Activated CD4-positive, alpha-beta T cell treated with anti-CD3 and anti-CD28 coated beads, Interleukin-10, Interleukin-2, amounts not matched to agents 100 ng/mL and 50 ng/mL, durations not matched to agents 16 hours and 8 hours (primary cell): ENCODE measurements around the gene SWAP70.
A peak's percentile ranks its signal among the peaks of the same experiment; 100 is the strongest.

Source experiments
- DNase-seq: peaks from one replicate; pipeline ENCODE4 v3.0.0-alpha.2; 2020

Gene SWAP70

GRCh38 chr11:9755561-9756185 lies 91.8 kb downstream of the SWAP70 start:
- DNase-seq: no peak

- DNase-seq: no peak
Measured at GRCh38 chr11:9756461-9756860, 92.6 kb downstream of the SWAP70 start.

GRCh38 chr11:9756878-9757277 lies 93.0 kb downstream of the SWAP70 start:
- DNase-seq: no peak

- peak; percentile 94 for DNase-seq
Measured at GRCh38 chr11:9757809-9758636, 94.1 kb downstream of the SWAP70 start.

- peak; percentile 72 for DNase-seq
Measured at GRCh38 chr11:9758637-9759518, 95.0 kb downstream of the SWAP70 start.

GRCh38 chr11:9759519-9760192 lies 95.8 kb downstream of the SWAP70 start:
- DNase-seq: peak; percentile 98

- no peak for DNase-seq
Measured at GRCh38 chr11:9760193-9760575, 96.3 kb downstream of the SWAP70 start.

GRCh38 chr11:9761441-9761945 lies 97.6 kb downstream of the SWAP70 start:
- DNase-seq: no peak

GRCh38 chr11:9762531-9762930 lies 98.7 kb downstream of the SWAP70 start:
- DNase-seq: no peak

GRCh38 chr11:9763301-9763700 lies 99.4 kb downstream of the SWAP70 start:
- DNase-seq: no peak

GRCh38 chr11:9765320-9766101 lies 101.6 kb downstream of the SWAP70 start:
- no peak for DNase-seq

- DNase-seq: no peak
Measured at GRCh38 chr11:9769621-9770020, 105.7 kb downstream of the SWAP70 start.

GRCh38 chr11:9771071-9771511 lies 107.2 kb downstream of the SWAP70 start:
- DNase-seq: no peak

- no peak for DNase-seq
Measured at GRCh38 chr11:9772218-9772617, 108.3 kb downstream of the SWAP70 start.

GRCh38 chr11:9773524-9773923 lies 109.6 kb downstream of the SWAP70 start:
- DNase-seq: no peak

GRCh38 chr11:9774109-9774508 lies 110.2 kb downstream of the SWAP70 start:
- DNase-seq: no peak

- no peak for DNase-seq
Measured at GRCh38 chr11:9774591-9775397, 110.9 kb downstream of the SWAP70 start.

- DNase-seq: no peak
Measured at GRCh38 chr11:9775398-9775779, 111.5 kb downstream of the SWAP70 start.

GRCh38 chr11:9776203-9776602 lies 112.3 kb downstream of the SWAP70 start:
- DNase-seq: no peak

- DNase-seq: no peak
Measured at GRCh38 chr11:9777066-9777465, 113.2 kb downstream of the SWAP70 start.

- no peak for DNase-seq
Measured at GRCh38 chr11:9777525-9777924, 113.6 kb downstream of the SWAP70 start.
